GM12878 (cell line): ENCODE measurements around the gene HSBP1. TPM values are rescaled to one million over a fixed set of nuclear protein-coding genes. Genes with fewer than 3 reads are reported as not detected.

Experiments used
- ATAC-seq: fragments of 200-7000 bp; cut with Tn5 transposase; 3 replicates; pipeline ENCODE4 v1.9.1; 2020; ENCODE audit warnings: mild to moderate bottlenecking, moderate library complexity
- BruUV-seq: library from RNA; stranded (reverse); fragments of 400-500 nt; replicated peaks from 2 replicates; lab custom pipeline; 2021; lab: Mats Ljungman, UMichigan
- CTCF ChIA-PET: fragments of 300-600 bp; sonication (Branson Sonifier 250); formaldehyde crosslinking; extraction: SDS; loops from one replicate; lab custom pipeline; 2021; ENCODE audit warnings: inconsistent platforms; lab: Yijun Ruan, JAX
- POLR2A ChIA-PET: fragments of 350-600 bp; formaldehyde crosslinking; extraction: SDS; loops from one replicate; lab custom pipeline; 2021; ENCODE audit warnings: inconsistent platforms; lab: Charles Lee
- RAD21 ChIA-PET: fragments of 300-600 bp; sonication (Branson Sonifier 250); formaldehyde crosslinking; loops from one replicate; lab custom pipeline; 2023; ENCODE audit warnings: antibody characterized with exemption; ENCODE audit not compliant: unreplicated experiment; lab: Charles Lee
- SMC1A ChIA-PET: fragments of 300-600 bp; sonication (Branson Sonifier 250); formaldehyde crosslinking; loops from one replicate; lab custom pipeline; 2023; ENCODE audit not compliant: unreplicated experiment, uncharacterized antibody; lab: Charles Lee
- DNase-seq: peaks from one replicate; pipeline ENCODE4 v3.0.0-alpha.2; 2011; ENCODE audit warnings: low read depth, low spot score
- FAIRE-seq: peaks from 3 replicates; lab custom pipeline; 2011; peaks lifted over from hg19 to GRCh38; lab: Jason Lieb, UNC
- H2AFZ ChIP-seq: 2 replicates; pipeline ENCODE4 v1.6.0; 2011; ENCODE audit warnings: low read depth, low read length, control low read depth; ENCODE audit not compliant: control insufficient read depth
- H3K27ac ChIP-seq: 2 replicates; pipeline ENCODE4 v1.5.1; 2011; ENCODE audit warnings: control low read depth; ENCODE audit not compliant: control insufficient read depth, insufficient read depth
- H3K27me3 ChIP-seq, 2 experiments: replicated peaks in 1 of 2; 2 replicates each; pipeline versions ENCODE4 v1.6.0 to v1.6.1; 2011; ENCODE audit warnings: low read length in 1 of 2; ENCODE audit not compliant: control insufficient read depth in 2 of 2, insufficient read depth in 2 of 2
- H3K36me3 ChIP-seq, 2 experiments: 2 replicates each; pipeline ENCODE4 v1.5.1; 2011; ENCODE audit warnings: low read length in 1 of 2; ENCODE audit not compliant: control insufficient read depth in 2 of 2, insufficient read depth in 2 of 2
- H3K4me1 ChIP-seq: 2 replicates; pipeline ENCODE4 v1.6.1; 2011; ENCODE audit warnings: mild to moderate bottlenecking, low read length, moderate library complexity, mixed read lengths; ENCODE audit not compliant: control insufficient read depth, insufficient read depth
- H3K4me2 ChIP-seq: 2 replicates; pipeline ENCODE4 v1.6.0; 2011; ENCODE audit warnings: control low read depth; ENCODE audit not compliant: control insufficient read depth, insufficient read depth
- H3K4me3 ChIP-seq: fragments of 200-600 bp; sonication (generic); 2 replicates; pipeline ENCODE4 v1.5.1; 2016
- H3K79me2 ChIP-seq: 2 replicates; pipeline ENCODE4 v1.6.0; 2011; ENCODE audit warnings: low read length; ENCODE audit not compliant: control insufficient read depth, insufficient read depth
- H3K9ac ChIP-seq: 2 replicates; pipeline ENCODE4 v1.8.0; 2011; ENCODE audit warnings: low read length, control low read depth, mixed read lengths; ENCODE audit not compliant: control insufficient read depth, insufficient read depth
- H3K9me3 ChIP-seq: replicated peaks from 3 replicates; pipeline ENCODE4 v1.5.1; 2011; ENCODE audit warnings: mild to moderate bottlenecking, low read length; ENCODE audit not compliant: control insufficient read depth, insufficient read depth
- H4K20me1 ChIP-seq: 2 replicates; pipeline ENCODE4 v1.6.0; 2011; ENCODE audit not compliant: control insufficient read depth, insufficient read depth
- CHD1 ChIP-seq: IDR thresholded peaks from 2 replicates; pipeline ENCODE4 v1.6.1; 2012; ENCODE audit warnings: low read depth, low read length, improper control_type of control experiment
- CREB1 ChIP-seq: IDR thresholded peaks from 2 replicates; pipeline ENCODE4 v1.6.1; 2012; ENCODE audit warnings: low read depth, mild to moderate bottlenecking, inconsistent platforms
- CUX1 ChIP-seq: IDR thresholded peaks from 2 replicates; pipeline ENCODE4 v1.6.1; 2012; ENCODE audit warnings: improper control_type of control experiment, low read depth, low read length; ENCODE audit not compliant: insufficient replicate concordance
- ETV6 ChIP-seq, 2 experiments: fragments of 450-650 bp in 1 of 2; IDR thresholded peaks in 1 of 2; conservative IDR thresholded peaks in 1 of 2; 2 replicates each; pipeline ENCODE4 v1.6.1; 2014; ENCODE audit warnings: antibody characterized with exemption in 1 of 2, borderline replicate concordance in 1 of 2, low read depth in 1 of 2, mild to moderate bottlenecking in 1 of 2, moderate library complexity in 1 of 2
- FOXM1 ChIP-seq: IDR thresholded peaks from 2 replicates; pipeline ENCODE4 v1.6.1; 2012; ENCODE audit warnings: low read depth, mild to moderate bottlenecking, inconsistent platforms, low read length, moderate library complexity
- GATAD2B ChIP-seq: fragments of 450-650 bp; conservative IDR thresholded peaks from 2 replicates; pipeline ENCODE4 v1.6.1; 2017; ENCODE audit warnings: low read depth, mild to moderate bottlenecking, moderate library complexity
- IKZF1 ChIP-seq: fragments of 450-650 bp; conservative IDR thresholded peaks from 2 replicates; pipeline ENCODE4 v1.6.1; 2017; ENCODE audit warnings: antibody characterized with exemption, mild to moderate bottlenecking
- IRF4 ChIP-seq: IDR thresholded peaks from 2 replicates; pipeline ENCODE4 v1.6.1; 2011; ENCODE audit warnings: low read depth, low read length
- POLR2A ChIP-seq: IDR thresholded peaks from 2 replicates; pipeline ENCODE4 v1.6.1; 2011; ENCODE audit warnings: low read depth, mild to moderate bottlenecking, low read length
- RAD21 ChIP-seq: IDR thresholded peaks from 2 replicates; pipeline ENCODE4 v1.6.1; 2011; ENCODE audit warnings: mild to moderate bottlenecking, low read depth, low read length, moderate library complexity; ENCODE audit not compliant: insufficient read depth
- WGBS: methylation state at CpG from one replicate; pipeline ENCODE4 v1.1.6; 2016; ENCODE audit warnings: low lambda C conversion rate; ENCODE audit not compliant: insufficient replicate concordance, insufficient coverage; ENCODE audit errors: missing lambda C conversion rate; 5-methylcytosine and 5-hydroxymethylcytosine counted together
- in situ Hi-C: fragments of 300-500 bp; cut with MboI; formaldehyde crosslinking; loops from 9 replicates; pipeline ENCODE4 v1.14.3; 2018; ENCODE audit warnings: mixed read lengths
- intact Hi-C: fragments of 100-400 bp; cut with micrococcal nuclease; formaldehyde crosslinking; loops from one replicate; pipeline ENCODE4 v1.14.2; 2022; ENCODE audit not compliant: unreplicated experiment
- polyA plus RNA-seq, 11 experiments: library from polyadenylated mRNA; depleted of rRNA in 4 of 11; unstranded in 6 of 11; stranded (reverse) in 5 of 11; fragments of >200 nt; fragmentation: Nextera tagmentation in 4 of 11; fragmentation: Illumina TruSeq in 1 of 11; extraction: Ambion mirVana in 4 of 11; extraction: Trizol in 1 of 11; gene quantifications; 1 replicate in 1 of 11; 2 replicates in 10 of 11; pipeline versions ENCODE4 v1.2.1 to v1.2.3, GENCODE V29; 2011 to 2016; ENCODE audit warnings: inconsistent platforms in 2 of 11, missing spikeins in 2 of 11, low read depth in 1 of 11
- total RNA-seq, 4 experiments: library from RNA; depleted of rRNA in 3 of 4; stranded (reverse); fragments of >200 nt in 3 of 4; fragmentation: Illumina TruSeq in 1 of 4; extraction: Trizol in 1 of 4; gene quantifications; 2 replicates each; pipeline versions ENCODE4 v1.2.1 to v1.2.3, GENCODE V29; 2013 to 2021

Gene HSBP1
- total and polyA plus RNA-seq, 10 of the 15 experiments (the other 5 are each of a cell fraction or from before 2014, with no cell fraction given), result 26.6 to 263 (median 95.7) TPM

GRCh38 chr16:83797013-83797412 lies 10.8 kb upstream of the HSBP1 start:
- CTCF ChIA-PET, result no interaction called here
- Histone ChIP-seq H3K79me2 (no peaks in the 10 kb centered on the region), H3K4me3 (no peak overlapping the region), H3K36me3 (no peaks in the 10 kb centered on the region), H3K4me2 (no peak overlapping the region), H3K27ac (no peak overlapping the region), H3K4me1 (no peaks in the 10 kb centered on the region), H3K9ac (no peak overlapping the region), H3K9me3 (no peaks in the 10 kb centered on the region), H4K20me1 (no peaks in the 10 kb centered on the region), H2AFZ (no peak overlapping the region), H3K27me3 (peaks cover 0 to 2% of the 10 kb centered on the region in 2 experiments; a peak in 3 of 4 replicates)
- no peak for FAIRE-seq
- no peak for DNase-seq
- RAD21 ChIA-PET, result no interaction called here
- intact Hi-C loops, result no loop called here
- TF ChIP-seq CHD1, result no peak
- TF ChIP-seq IRF4, result no peak
- no peak for TF ChIP-seq GATAD2B
- TF ChIP-seq POLR2A, result no peak
- no peak for TF ChIP-seq ETV6 (conservative IDR thresholded peaks at IDR 0.05 in 1 of 2, IDR thresholded peaks at IDR 0.05 in 1 of 2; ENCODE audit: borderline replicate concordance in 1 of 2, low read depth in 1 of 2)
- TF ChIP-seq CUX1, result no peak
- no peak for TF ChIP-seq FOXM1
- no peak for TF ChIP-seq CREB1
- TF ChIP-seq IKZF1, result no peak
- TF ChIP-seq RAD21, result no peak
- no peak for ATAC-seq
- in situ Hi-C loops, result no loop called here
- 80% methylated on average over 8 of the region's 9 CpGs for WGBS
- BruUV-seq, result no TSS peak
- POLR2A ChIA-PET, result no interaction called here
- SMC1A ChIA-PET, result no interaction called here
